SK-N-SH treated with all-trans-retinoic acid at 6 μM for 48 hours (cell line): ENCODE measurements around the gene DEPP1.

Experiments
- BACH2 ChIP-seq: fragments of 250-450 bp; sonication (Bioruptor Pico); IDR thresholded peaks from 2 replicates; pipeline ENCODE4 v1.9.0; 2021; ENCODE audit warnings: mild to moderate bottlenecking, borderline replicate concordance
- ESRRG ChIP-seq: fragments of 250-450 bp; sonication (Bioruptor Pico); IDR thresholded peaks from 2 replicates; pipeline ENCODE4 v1.6.1; 2021; ENCODE audit warnings: mild to moderate bottlenecking
- ISL1 ChIP-seq: fragments of 250-450 bp; sonication (Bioruptor Pico); IDR thresholded peaks from 2 replicates; pipeline ENCODE4 v2.1.2; 2022; ENCODE audit warnings: mild to moderate bottlenecking, moderate library complexity
- PATZ1 ChIP-seq: fragments of 250-450 bp; sonication (Bioruptor Pico); IDR thresholded peaks from 2 replicates; pipeline ENCODE4 v1.8.0; 2020; ENCODE audit warnings: mild to moderate bottlenecking, moderate library complexity, borderline replicate concordance
- RARB ChIP-seq: fragments of 250-450 bp; sonication (Bioruptor Pico); IDR thresholded peaks from 2 replicates; pipeline ENCODE4 v1.8.0; 2021; ENCODE audit warnings: mild to moderate bottlenecking, moderate library complexity
- TCF4 ChIP-seq: fragments of 250-450 bp; sonication (Bioruptor Pico); IDR thresholded peaks from 2 replicates; pipeline ENCODE4 v1.8.0; 2021; ENCODE audit warnings: mild to moderate bottlenecking, moderate library complexity, borderline replicate concordance
- TOX ChIP-seq: fragments of 250-450 bp; sonication (Bioruptor Pico); IDR thresholded peaks from 2 replicates; pipeline ENCODE4 v1.8.0; 2021; ENCODE audit warnings: mild to moderate bottlenecking, moderate library complexity, borderline replicate concordance
- ZC3H10 ChIP-seq: fragments of 250-450 bp; sonication (Bioruptor Pico); IDR thresholded peaks from 2 replicates; pipeline ENCODE4 v1.5.1; 2021; ENCODE audit warnings: mild to moderate bottlenecking, moderate library complexity
- ZFP3 ChIP-seq: fragments of 250-450 bp; sonication (Bioruptor Pico); IDR thresholded peaks from 2 replicates; pipeline ENCODE4 v1.5.0; 2020; ENCODE audit warnings: mild to moderate bottlenecking, moderate library complexity
- ZFP30 ChIP-seq: fragments of 450-650 bp; formaldehyde crosslinking; IDR thresholded peaks from 2 replicates; pipeline ENCODE4 v1.5.0; 2022; ENCODE audit warnings: mild to moderate bottlenecking, moderate library complexity
- ZNF70 ChIP-seq: fragments of 450-650 bp; formaldehyde crosslinking; IDR thresholded peaks from 2 replicates; pipeline ENCODE4 v1.5.0; 2020; ENCODE audit warnings: mild to moderate bottlenecking, moderate library complexity
- ZNF8 ChIP-seq: fragments of 450-650 bp; formaldehyde crosslinking; IDR thresholded peaks from 2 replicates; pipeline ENCODE4 v1.5.0; 2020; ENCODE audit warnings: mild to moderate bottlenecking, moderate library complexity
- TF ChIP-seq, protein P1 (sequence below): fragments of 250-450 bp; sonication (Bioruptor Pico); IDR thresholded peaks from 2 replicates; pipeline ENCODE4 v1.5.1; 2020; ENCODE audit warnings: low read depth, mild to moderate bottlenecking, moderate library complexity

DNA sequence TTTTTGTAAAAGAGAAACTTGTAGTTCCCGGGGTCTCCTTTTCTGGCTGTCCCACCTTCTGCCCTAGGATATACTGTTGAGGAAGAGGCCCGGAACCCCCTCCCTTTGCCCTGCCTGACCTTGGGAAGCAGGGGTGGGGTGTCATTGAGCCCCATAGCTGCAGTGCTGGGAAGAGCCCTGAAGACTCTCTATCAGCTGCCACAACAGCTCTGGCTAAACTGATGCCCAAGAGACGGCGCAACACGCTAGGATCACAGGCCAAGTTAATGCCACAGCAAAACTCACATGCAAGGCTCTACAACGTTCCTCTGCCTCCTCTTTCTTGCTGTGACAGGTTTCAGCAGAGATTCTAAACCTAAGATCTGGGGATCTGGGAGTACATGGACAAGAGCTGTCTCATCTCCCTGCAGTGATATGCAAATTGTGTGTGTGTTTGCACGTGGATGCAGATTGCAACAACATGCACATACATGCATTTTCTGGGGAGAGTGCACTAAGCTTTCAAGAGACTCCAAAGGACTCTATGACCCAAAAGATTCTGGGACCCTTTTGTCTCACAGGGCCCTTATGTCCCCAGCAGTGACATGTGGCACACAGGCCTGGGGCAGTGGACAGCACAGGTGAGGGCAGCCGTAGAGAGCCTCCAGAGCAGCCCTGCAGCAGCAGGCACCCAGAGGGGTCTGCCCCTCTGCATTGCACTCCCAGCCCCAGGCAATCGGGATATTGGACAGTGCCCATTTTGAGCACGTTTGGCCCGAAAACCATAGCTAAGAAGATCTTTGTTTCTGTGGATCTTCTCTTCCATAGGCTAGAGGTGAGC, 16.5 kb downstream of the DEPP1 start:
- TF ChIP-seq ISL1 (CRISPR knock-in tag) = no peak
- TF ChIP-seq ZC3H10 (CRISPR knock-in tag) = no peak
- TF ChIP-seq TCF4 (CRISPR knock-in tag) = no peak
- no peak for TF ChIP-seq TOX (CRISPR knock-in tag)
- TF ChIP-seq ESRRG (CRISPR knock-in tag) = no peak
- TF ChIP-seq ZNF8 (CRISPR knock-in tag) = no peak
- no peak for TF ChIP-seq ZFP3
- TF ChIP-seq BACH2 (CRISPR knock-in tag) = no peak
- TF ChIP-seq PATZ1 (CRISPR knock-in tag) = no peak
- no peak for TF ChIP-seq RARB (CRISPR knock-in tag)
- no peak for TF ChIP-seq ZNF70 (CRISPR knock-in tag)
- TF ChIP-seq ZFP30 (CRISPR knock-in tag) = no peak
- TF ChIP-seq, protein P1, sequence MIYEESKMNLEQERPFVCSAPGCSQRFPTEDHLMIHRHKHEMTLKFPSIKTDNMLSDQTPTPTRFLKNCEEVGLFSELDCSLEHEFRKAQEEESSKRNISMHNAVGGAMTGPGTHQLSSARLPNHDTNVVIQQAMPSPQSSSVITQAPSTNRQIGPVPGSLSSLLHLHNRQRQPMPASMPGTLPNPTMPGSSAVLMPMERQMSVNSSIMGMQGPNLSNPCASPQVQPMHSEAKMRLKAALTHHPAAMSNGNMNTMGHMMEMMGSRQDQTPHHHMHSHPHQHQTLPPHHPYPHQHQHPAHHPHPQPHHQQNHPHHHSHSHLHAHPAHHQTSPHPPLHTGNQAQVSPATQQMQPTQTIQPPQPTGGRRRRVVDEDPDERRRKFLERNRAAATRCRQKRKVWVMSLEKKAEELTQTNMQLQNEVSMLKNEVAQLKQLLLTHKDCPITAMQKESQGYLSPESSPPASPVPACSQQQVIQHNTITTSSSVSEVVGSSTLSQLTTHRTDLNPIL (CRISPR knock-in tag) = no peak
